Lung (tissue), 16 donors: ENCODE results near the gene GAB2. TPM values are rescaled to one million over a fixed set of nuclear protein-coding genes. Genes with fewer than 3 reads are reported as not detected.
"Not testable (repeated sequence)": the region's sequence is repeated elsewhere in the genome, so short reads cannot be mapped to it uniquely, and the experiment has no call there.

ENCODE experiments used
- ATAC-seq: fragments of 200-7000 bp; cut with Tn5 transposase; one replicate; pipeline ENCODE4 v1.9.1; 2020; ENCODE audit warnings: moderate number of reproducible peaks; ENCODE audit not compliant: insufficient read depth, low FRiP score
- DNase-seq, 3 donors: peaks; one replicate each; pipeline ENCODE4 v3.0.0-alpha.2; 2013 to 2017
- H3K27ac ChIP-seq, 2 donors: one replicate each; pipeline ENCODE4 v1.5.1; 2013; ENCODE audit warnings: mild to moderate bottlenecking in 2 of 2, moderate library complexity in 2 of 2, control low read depth in 1 of 2, inconsistent platforms in 1 of 2, low read depth in 1 of 2, low read length in 1 of 2
- H3K27me3 ChIP-seq, 3 donors: one replicate each; pipeline ENCODE4 v1.5.1; 2013; ENCODE audit warnings: low read length in 2 of 3; ENCODE audit not compliant: control insufficient read depth in 3 of 3, insufficient read depth in 3 of 3
- H3K36me3 ChIP-seq, 4 donors: one replicate each; pipeline ENCODE4 v1.5.1; 2013; ENCODE audit warnings: low read length in 4 of 4, mild to moderate bottlenecking in 1 of 4, moderate library complexity in 1 of 4; ENCODE audit not compliant: control insufficient read depth in 4 of 4, insufficient read depth in 4 of 4
- H3K4me1 ChIP-seq, 5 donors: one replicate each; pipeline ENCODE4 v1.5.1; 2013; ENCODE audit warnings: low read length in 5 of 5, mild to moderate bottlenecking in 2 of 5, moderate library complexity in 1 of 5; ENCODE audit not compliant: control insufficient read depth in 5 of 5, insufficient read depth in 5 of 5
- H3K4me3 ChIP-seq: one replicate; pipeline ENCODE4 v1.5.1; 2013; ENCODE audit warnings: mild to moderate bottlenecking, control low read depth, moderate library complexity
- H3K9ac ChIP-seq, 2 donors: one replicate each; pipeline ENCODE4 v1.5.1; 2013; ENCODE audit warnings: low read length in 2 of 2, control low read depth in 1 of 2; ENCODE audit not compliant: insufficient read depth in 1 of 2
- H3K9me3 ChIP-seq, 4 donors: one replicate each; pipeline ENCODE4 v1.5.1; 2013; ENCODE audit warnings: low read length in 3 of 4, mild to moderate bottlenecking in 1 of 4, moderate library complexity in 1 of 4; ENCODE audit not compliant: control insufficient read depth in 4 of 4, insufficient read depth in 3 of 4
- WGBS, 2 donors: extraction: QIAGEN DNeasy Blood & Tissue Kit; methylation state at CpG; one replicate each; pipeline ENCODE4 v1.1.7; 2013; 5-methylcytosine and 5-hydroxymethylcytosine counted together
- long read RNA-seq, 5 donors: transcript quantifications; one replicate each; lab custom pipeline, GENCODE V29; 2026
- polyA plus RNA-seq, 2 donors: library from polyadenylated mRNA; stranded (reverse); fragments of 200-250 nt; gene quantifications; one replicate each; pipeline ENCODE4 v1.2.1, GENCODE V29; 2013
- total RNA-seq, 2 donors: library from RNA; depleted of rRNA in 1 of 2; stranded (reverse); fragments of >200 nt in 1 of 2; gene quantifications; one replicate each; pipeline ENCODE4 v1.2.1, GENCODE V29; 2014 to 2021
- TF ChIP-seq, protein P1 (sequence below): IDR thresholded peaks from 2 replicates; pipeline ENCODE4 v1.5.1; 2012; ENCODE audit warnings: mild to moderate bottlenecking; ENCODE audit errors: control extremely low read depth, extremely low read depth
- donor health status: control.
- donor health status: control.
- donor health status: Bipolar disorder and iron deficiency.
- donor health status: healthy.
- donor health status: DM: yes; HTN: yes; CAD: no.

GAB2 gene, protein sequence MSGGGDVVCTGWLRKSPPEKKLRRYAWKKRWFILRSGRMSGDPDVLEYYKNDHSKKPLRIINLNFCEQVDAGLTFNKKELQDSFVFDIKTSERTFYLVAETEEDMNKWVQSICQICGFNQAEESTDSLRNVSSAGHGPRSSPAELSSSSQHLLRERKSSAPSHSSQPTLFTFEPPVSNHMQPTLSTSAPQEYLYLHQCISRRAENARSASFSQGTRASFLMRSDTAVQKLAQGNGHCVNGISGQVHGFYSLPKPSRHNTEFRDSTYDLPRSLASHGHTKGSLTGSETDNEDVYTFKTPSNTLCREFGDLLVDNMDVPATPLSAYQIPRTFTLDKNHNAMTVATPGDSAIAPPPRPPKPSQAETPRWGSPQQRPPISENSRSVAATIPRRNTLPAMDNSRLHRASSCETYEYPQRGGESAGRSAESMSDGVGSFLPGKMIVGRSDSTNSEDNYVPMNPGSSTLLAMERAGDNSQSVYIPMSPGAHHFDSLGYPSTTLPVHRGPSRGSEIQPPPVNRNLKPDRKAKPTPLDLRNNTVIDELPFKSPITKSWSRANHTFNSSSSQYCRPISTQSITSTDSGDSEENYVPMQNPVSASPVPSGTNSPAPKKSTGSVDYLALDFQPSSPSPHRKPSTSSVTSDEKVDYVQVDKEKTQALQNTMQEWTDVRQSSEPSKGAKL
- total RNA-seq, result 10 to 100 TPM; 17.8 to 47.9 TPM
- polyA plus RNA-seq, result 10 to 100 TPM; 18.7 to 27.5 TPM
- long read RNA-seq, donor 1, partial matches to known transcripts, result 10 of 10 reads
- long read RNA-seq, donor 1, other reads (novel, unspliced or antisense), result 0 of 10 reads
- long read RNA-seq, donor 2, result 0 reads
- long read RNA-seq, donor 3, full-length matches to known transcripts, result 2 of 2 reads
- long read RNA-seq, donor 3, partial matches to known transcripts, result 0 of 2 reads
- long read RNA-seq, donor 3, other reads (novel, unspliced or antisense), result 0 of 2 reads
- long read RNA-seq, donor 4, result 0 reads
- long read RNA-seq, donor 5, full-length matches to known transcripts, result 2 of 2 reads
- long read RNA-seq, donor 5, partial matches to known transcripts, result 0 of 2 reads
- long read RNA-seq, donor 5, other reads (novel, unspliced or antisense), result 0 of 2 reads

DNA sequence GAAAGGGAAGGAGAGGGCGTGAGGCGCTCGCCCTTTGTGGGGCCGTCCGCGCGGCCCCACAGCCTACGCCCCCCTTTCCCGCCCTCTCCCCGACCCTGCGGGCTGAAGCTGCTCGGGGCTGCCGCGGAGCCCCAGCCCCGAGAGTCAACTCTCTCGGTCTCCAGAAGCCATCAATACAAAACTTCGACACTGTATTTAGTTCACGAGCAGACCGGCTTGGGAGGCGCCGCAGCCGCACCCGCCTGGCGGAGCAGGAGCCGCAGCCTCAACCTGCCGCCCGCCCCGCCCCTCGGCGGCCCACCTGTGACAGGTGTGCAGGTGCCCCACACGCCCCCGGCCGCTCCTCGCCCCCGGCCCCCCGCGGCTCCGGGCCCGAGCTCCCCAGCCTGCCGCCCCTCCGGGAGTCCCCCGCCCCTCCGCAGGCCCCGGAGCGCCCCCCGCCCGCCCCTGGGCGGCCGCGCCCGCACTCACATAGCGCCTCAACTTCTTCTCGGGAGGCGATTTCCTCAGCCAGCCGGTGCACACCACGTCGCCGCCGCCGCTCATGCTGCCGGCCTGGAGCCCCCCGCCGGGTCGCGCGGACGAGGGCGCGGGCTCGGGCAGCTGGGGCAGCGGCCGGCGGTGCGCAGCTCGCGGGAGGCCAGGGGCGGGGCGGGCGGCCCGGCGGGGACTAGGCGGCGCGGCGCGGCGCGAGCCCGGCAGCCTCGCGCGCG is at the start of gene GAB2:
Gene GAB2 (minus strand): TSS at position 646 of the 713 bp plus-strand sequence. CDS start 100 bp downstream, at position 546.
- WGBS, 2 donors, result 1 to 2% methylated on average over 49 to 93 of the region's 93 CpGs
- H3K4me1 ChIP-seq, result peaks cover 3 to 36% (median 7%) of the 10 kb centered on the region in 5 donors
- TF ChIP-seq, protein P1, sequence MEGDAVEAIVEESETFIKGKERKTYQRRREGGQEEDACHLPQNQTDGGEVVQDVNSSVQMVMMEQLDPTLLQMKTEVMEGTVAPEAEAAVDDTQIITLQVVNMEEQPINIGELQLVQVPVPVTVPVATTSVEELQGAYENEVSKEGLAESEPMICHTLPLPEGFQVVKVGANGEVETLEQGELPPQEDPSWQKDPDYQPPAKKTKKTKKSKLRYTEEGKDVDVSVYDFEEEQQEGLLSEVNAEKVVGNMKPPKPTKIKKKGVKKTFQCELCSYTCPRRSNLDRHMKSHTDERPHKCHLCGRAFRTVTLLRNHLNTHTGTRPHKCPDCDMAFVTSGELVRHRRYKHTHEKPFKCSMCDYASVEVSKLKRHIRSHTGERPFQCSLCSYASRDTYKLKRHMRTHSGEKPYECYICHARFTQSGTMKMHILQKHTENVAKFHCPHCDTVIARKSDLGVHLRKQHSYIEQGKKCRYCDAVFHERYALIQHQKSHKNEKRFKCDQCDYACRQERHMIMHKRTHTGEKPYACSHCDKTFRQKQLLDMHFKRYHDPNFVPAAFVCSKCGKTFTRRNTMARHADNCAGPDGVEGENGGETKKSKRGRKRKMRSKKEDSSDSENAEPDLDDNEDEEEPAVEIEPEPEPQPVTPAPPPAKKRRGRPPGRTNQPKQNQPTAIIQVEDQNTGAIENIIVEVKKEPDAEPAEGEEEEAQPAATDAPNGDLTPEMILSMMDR, result no peak
- H3K27ac ChIP-seq, result peak within 1 kb of the TSS; percentile 98 to 99
- peak within 1 kb of the TSS; percentile 58 to 81 for H3K9ac ChIP-seq
- no peaks in the 10 kb centered on the region for H3K9me3 ChIP-seq
- ATAC-seq, result no peak
- H3K27me3 ChIP-seq, result no peaks in the 10 kb centered on the region
- DNase-seq, result no peak
- no peaks in the 10 kb centered on the region for H3K36me3 ChIP-seq
- peak within 1 kb of the TSS; percentile 86 for H3K4me3 ChIP-seq

DNA sequence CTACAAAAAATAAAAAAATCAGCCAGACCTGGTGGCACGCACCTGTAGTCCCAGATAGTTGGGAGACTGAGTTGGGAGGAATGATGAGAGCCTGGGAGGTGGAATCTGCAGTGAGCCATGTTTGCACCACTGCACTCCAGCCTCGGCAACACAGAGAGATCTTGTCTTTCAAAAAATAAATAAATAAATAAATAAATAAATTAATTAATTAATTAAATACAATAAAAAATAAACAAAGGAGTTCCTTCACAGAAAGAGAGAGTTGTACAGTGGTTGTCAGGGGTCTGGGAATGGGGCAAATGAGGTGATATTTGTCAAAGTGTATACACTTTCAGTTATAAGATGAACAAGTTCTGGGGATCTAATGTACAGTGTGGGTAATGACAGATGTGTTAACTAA is 49.8 kb upstream of the GAB2 start:
- WGBS, 2 donors, result 94 to 98% methylated on average over 2 of the region's 2 CpGs
- peaks cover 4 to 10% (median 5%) of the 10 kb centered on the region in 4 donors for H3K36me3 ChIP-seq
- H3K27me3 ChIP-seq, result no peaks in the 10 kb centered on the region
- H3K9ac ChIP-seq, result no peak overlapping the region
- TF ChIP-seq, protein P1, result no peak
- H3K4me3 ChIP-seq, result no peak overlapping the region
- H3K9me3 ChIP-seq, result no peaks in the 10 kb centered on the region
- DNase-seq, result no peak
- no peak overlapping the region for H3K27ac ChIP-seq
- ATAC-seq, result no peak
- H3K4me1 ChIP-seq, result no peaks in the 10 kb centered on the region

DNA sequence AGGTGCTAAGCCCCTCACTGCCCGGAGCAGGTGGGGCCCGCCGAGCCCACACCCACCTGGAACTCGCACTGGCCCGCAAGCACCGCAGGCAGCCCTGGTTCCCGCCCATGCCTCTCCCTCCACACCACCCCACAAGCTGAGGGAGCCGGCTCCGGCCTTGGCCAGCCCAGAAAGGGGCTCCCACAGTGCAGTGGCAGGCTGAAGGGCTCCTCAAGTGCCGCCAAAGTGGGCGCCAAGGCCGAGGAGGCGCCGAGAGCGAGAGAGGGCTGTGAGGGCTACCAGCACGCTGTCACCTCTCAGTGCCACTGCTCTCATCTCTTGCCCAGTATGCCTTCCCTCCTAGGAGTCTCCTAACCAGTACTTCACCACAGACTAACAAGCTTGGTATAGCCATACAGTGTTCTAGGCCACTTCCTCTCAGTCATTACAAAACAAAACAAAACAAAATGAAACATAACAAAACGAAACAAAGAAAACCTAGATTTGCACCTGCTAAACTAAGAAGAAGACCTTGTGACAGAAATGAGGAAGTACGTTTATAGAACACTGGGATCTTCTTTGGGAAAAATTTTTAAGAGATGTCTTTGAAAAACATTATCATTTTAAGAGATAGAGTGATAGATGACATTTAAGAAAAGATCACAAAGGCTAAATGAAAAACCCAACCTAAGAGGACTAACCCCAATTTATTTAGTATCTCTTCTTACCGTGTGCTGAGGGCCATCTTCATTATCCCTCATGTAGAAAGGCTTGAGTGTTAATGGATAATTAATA is 47.7 kb upstream of the GAB2 start:
- no peaks in the 10 kb centered on the region for H3K4me1 ChIP-seq
- no peak for DNase-seq
- no peaks in the 10 kb centered on the region for H3K27me3 ChIP-seq
- TF ChIP-seq, protein P1, result no peak
- ATAC-seq, result no peak
- 87 to 88% methylated on average over 19 of the region's 19 CpGs for WGBS, 2 donors
- peaks cover 0 to 10% (median 6%) of the 10 kb centered on the region in 4 donors for H3K36me3 ChIP-seq
- H3K4me3 ChIP-seq, result no peak overlapping the region
- H3K9ac ChIP-seq, result no peak overlapping the region
- no peak overlapping the region for H3K27ac ChIP-seq
- no peaks in the 10 kb centered on the region for H3K9me3 ChIP-seq

DNA sequence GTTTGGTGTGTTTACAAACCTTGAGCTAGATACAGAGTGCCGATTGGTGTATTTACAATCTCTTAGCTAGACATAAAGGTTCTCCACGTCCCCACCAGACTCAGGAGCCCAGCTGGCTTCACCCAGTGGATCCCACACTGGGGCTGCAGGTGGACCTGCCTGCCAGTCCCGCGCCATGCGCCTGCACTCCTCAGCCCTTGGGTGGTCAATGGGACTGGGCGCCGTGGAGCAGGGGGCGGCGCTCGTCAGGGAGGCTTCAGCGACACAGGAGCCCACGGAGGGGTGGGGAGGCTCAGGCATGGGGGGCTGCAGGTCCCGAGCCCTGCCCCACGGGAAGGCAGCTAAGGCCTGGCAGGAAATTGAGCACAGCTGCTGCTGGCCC is 47.2 kb upstream of the GAB2 start:
- not testable (repeated sequence) for H3K4me3 ChIP-seq, ATAC-seq, H3K27me3 ChIP-seq, DNase-seq, H3K9me3 ChIP-seq, H3K27ac ChIP-seq, H3K4me1 ChIP-seq, H3K9ac ChIP-seq
- WGBS, 2 donors, result 93% methylated on average over 13 to 14 of the region's 14 CpGs
- H3K36me3 ChIP-seq, result peaks cover 4 to 13% (median 6%) of the 10 kb centered on the region in 4 donors
